Chondrocyte (in vitro differentiated cells): Measurements from ENCODE around the gene WFDC5. TPM values are rescaled to one million over a fixed set of nuclear protein-coding genes. Genes with fewer than 3 reads are reported as not detected.
A peak's percentile ranks its signal among the peaks of the same experiment; 100 is the strongest.

Experiments
- DNase-seq: peaks from one replicate; pipeline ENCODE4 v3.0.0; 2021; ENCODE audit warnings: mixed read lengths, low spot score
- H3K27ac Mint-ChIP-seq: one replicate; pipeline ENCODE4 v1.8.0; 2021; ENCODE audit warnings: mild to moderate bottlenecking, moderate library complexity, mixed read lengths; ENCODE audit not compliant: unreplicated experiment
- H3K27me3 Mint-ChIP-seq: 2 replicates; pipeline ENCODE4 v1.8.0; 2021; ENCODE audit warnings: low read depth, mixed read lengths
- H3K36me3 Mint-ChIP-seq: 2 replicates; pipeline ENCODE4 v1.8.0; 2021; ENCODE audit warnings: low read depth, mixed read lengths
- H3K4me1 Mint-ChIP-seq: 2 replicates; pipeline ENCODE4 v1.8.0; 2021; ENCODE audit warnings: low read depth, mild to moderate bottlenecking, mixed read lengths
- H3K4me3 Mint-ChIP-seq: one replicate; pipeline ENCODE4 v1.8.0; 2021; ENCODE audit warnings: mild to moderate bottlenecking, moderate library complexity, mixed read lengths; ENCODE audit not compliant: unreplicated experiment
- H3K9me3 Mint-ChIP-seq: 2 replicates; pipeline ENCODE4 v1.8.0; 2021; ENCODE audit warnings: low read depth, mixed read lengths
- CTCF ChIP-seq: fragments of 200-600 bp; sonication (generic); IDR thresholded peaks from 2 replicates; pipeline ENCODE4 v1.5.0; 2021; ENCODE audit warnings: antibody characterized with exemption, mild to moderate bottlenecking, moderate library complexity
- total RNA-seq: library from RNA; stranded (reverse); gene quantifications from 3 replicates; pipeline ENCODE4 v1.2.1, GENCODE V29; 2021

WFDC5 gene
- total RNA-seq, 1 donor from 2014 or later, result not detected

GRCh38 chr20:45121388-45121787, 6.4 kb upstream of the WFDC5 start:
- H3K27me3 Mint-ChIP-seq, result peaks cover 41% of the 10 kb centered on the region
- H3K36me3 Mint-ChIP-seq, result no peaks in the 10 kb centered on the region
- H3K9me3 Mint-ChIP-seq, result peaks cover 13% of the 10 kb centered on the region

GRCh38 chr20:45119556-45120266, 4.7 kb upstream of the WFDC5 start:
- Mint-ChIP-seq H3K9me3 (peaks cover 13% of the 10 kb centered on the region), H3K27me3 (peaks cover 41% of the 10 kb centered on the region), H3K36me3 (no peaks in the 10 kb centered on the region), H3K27ac (no peak overlapping the region), H3K4me3 (no peak overlapping the region), H3K4me1 (no peaks in the 10 kb centered on the region)
- DNase-seq, result no peak
- no peak for TF ChIP-seq CTCF

More at GRCh38 chr20:45121388-45121787, 6.4 kb upstream of the WFDC5 start:
- no peaks in the 10 kb centered on the region for H3K4me1 Mint-ChIP-seq
- no peak overlapping the region for H3K4me3 Mint-ChIP-seq
- no peak for DNase-seq
- no peak for TF ChIP-seq CTCF
- no peak overlapping the region for H3K27ac Mint-ChIP-seq

- no peak for DNase-seq
- Mint-ChIP-seq H3K9me3 (peaks cover 10% of the 10 kb centered on the region), H3K27ac (no peak overlapping the region), H3K4me3 (no peak overlapping the region), H3K4me1 (no peaks in the 10 kb centered on the region), H3K36me3 (no peaks in the 10 kb centered on the region), H3K27me3 (peaks cover 34% of the 10 kb centered on the region)
- peak; percentile 40 for TF ChIP-seq CTCF
These were observed 3.1 kb upstream of the WFDC5 start for GRCh38 chr20:45118028-45118427.

GRCh38 chr20:45117581-45117980, 2.6 kb upstream of the WFDC5 start:
- Mint-ChIP-seq H3K4me1 (no peaks in the 10 kb centered on the region), H3K4me3 (no peak overlapping the region)
- DNase-seq, result no peak

GRCh38 chr20:45115829-45116228, 855 bp upstream of the WFDC5 start:
- Mint-ChIP-seq H3K4me1 (no peaks in the 10 kb centered on the region), H3K4me3 (no peak overlapping the region), H3K27me3 (peaks cover 27% of the 10 kb centered on the region), H3K27ac (no peak overlapping the region), H3K9me3 (peaks cover 6% of the 10 kb centered on the region), H3K36me3 (no peaks in the 10 kb centered on the region)
- no peak for TF ChIP-seq CTCF
- DNase-seq, result no peak

More at GRCh38 chr20:45117581-45117980, 2.6 kb upstream of the WFDC5 start:
- Mint-ChIP-seq H3K9me3 (peaks cover 10% of the 10 kb centered on the region), H3K36me3 (no peaks in the 10 kb centered on the region), H3K27me3 (peaks cover 32% of the 10 kb centered on the region), H3K27ac (no peak overlapping the region)
- TF ChIP-seq CTCF, result no peak
